Measurements from ENCODE around the gene ZFAND3. TPM values are rescaled to one million over a fixed set of nuclear protein-coding genes. Genes with fewer than 3 reads are reported as not detected.
"Not testable (repeated sequence)": the region's sequence is repeated elsewhere in the genome, so short reads cannot be mapped to it uniquely, and the experiment has no call there.

The ZFAND3 gene
- total RNA-seq, 1 donor from 2014 or later = 76.0 TPM

GRCh38 chr6:38114976-38115625 is 295.6 kb downstream of the ZFAND3 start:
- intact Hi-C loops (cut with DNase I) = no loop called here
- ATAC-seq (ENCODE audit: poor library complexity) (no peak), DNase-seq (no peak)

GRCh38 chr6:38115626-38116008 is 296.1 kb downstream of the ZFAND3 start:
- intact Hi-C loops (cut with DNase I) = no loop called here
- DNase-seq (no peak), ATAC-seq (ENCODE audit: poor library complexity) (no peak)

GRCh38 chr6:38116248-38116647 is 296.7 kb downstream of the ZFAND3 start:
- DNase-seq = no peak
- intact Hi-C loops (cut with DNase I) = no loop called here
- ATAC-seq (ENCODE audit: poor library complexity) = no peak

GRCh38 chr6:38117281-38117680 is 297.8 kb downstream of the ZFAND3 start:
- intact Hi-C loops (cut with DNase I) = no loop called here
- DNase-seq (no peak), ATAC-seq (ENCODE audit: poor library complexity) (no peak)

- intact Hi-C loops (cut with DNase I) = no loop called here
- DNase-seq = no peak
- no peak for ATAC-seq (ENCODE audit: poor library complexity)
Measured at GRCh38 chr6:38118791-38119365, 299.4 kb downstream of the ZFAND3 start.

GRCh38 chr6:38119516-38119915 is 300.0 kb downstream of the ZFAND3 start:
- ATAC-seq (ENCODE audit: poor library complexity) (no peak), DNase-seq (no peak)
- intact Hi-C loops (cut with DNase I) = no loop called here

GRCh38 chr6:38124224-38124926 is 304.8 kb downstream of the ZFAND3 start:
- DNase-seq; intact Hi-C loops (cut with DNase I); ATAC-seq (ENCODE audit: poor library complexity): not testable (repeated sequence)

- ATAC-seq (ENCODE audit: poor library complexity) (peak; percentile 70), DNase-seq (no peak)
- intact Hi-C loops (cut with DNase I) = no loop called here
Measured at GRCh38 chr6:38127284-38127683, 307.8 kb downstream of the ZFAND3 start.

- intact Hi-C loops (cut with DNase I) = no loop called here
- ATAC-seq (ENCODE audit: poor library complexity) (peak; percentile 72), DNase-seq (no peak)
Measured at GRCh38 chr6:38131527-38131965, 312.0 kb downstream of the ZFAND3 start.

GRCh38 chr6:38133932-38134703 is 314.6 kb downstream of the ZFAND3 start:
- intact Hi-C loops (cut with DNase I) = no loop called here
- no peak for DNase-seq
- no peak for ATAC-seq (ENCODE audit: poor library complexity)

- intact Hi-C loops (cut with DNase I) = no loop called here
- no peak for DNase-seq
- ATAC-seq (ENCODE audit: poor library complexity) = peak; percentile 80
Measured at GRCh38 chr6:38134704-38135088, 315.2 kb downstream of the ZFAND3 start.

- intact Hi-C loops (cut with DNase I) = no loop called here
- ATAC-seq (ENCODE audit: poor library complexity) = no peak
- DNase-seq = no peak
Measured at GRCh38 chr6:38136547-38136946, 317.0 kb downstream of the ZFAND3 start.

- DNase-seq (no peak), ATAC-seq (ENCODE audit: poor library complexity) (no peak)
- intact Hi-C loops (cut with DNase I) = no loop called here
Measured at GRCh38 chr6:38137608-38138265, 318.2 kb downstream of the ZFAND3 start.

GRCh38 chr6:38138374-38138773 is 318.8 kb downstream of the ZFAND3 start:
- DNase-seq = no peak
- intact Hi-C loops (cut with DNase I) = no loop called here
- ATAC-seq (ENCODE audit: poor library complexity) = no peak

- ATAC-seq (ENCODE audit: poor library complexity) = no peak
Measured at GRCh38 chr6:38141085-38141484, 321.6 kb downstream of the ZFAND3 start.

GRCh38 chr6:38141716-38142115 is 322.2 kb downstream of the ZFAND3 start:
- intact Hi-C loops (cut with DNase I) = no loop called here
- ATAC-seq (ENCODE audit: poor library complexity) (no peak), DNase-seq (no peak)

More at GRCh38 chr6:38141085-38141484, 321.6 kb downstream of the ZFAND3 start:
- DNase-seq = no peak
- intact Hi-C loops (cut with DNase I) = no loop called here

- ATAC-seq (ENCODE audit: poor library complexity) (no peak), DNase-seq (no peak)
- intact Hi-C loops (cut with DNase I) = no loop called here
Measured at GRCh38 chr6:38142178-38142902, 322.8 kb downstream of the ZFAND3 start.

Data from Right ventricle myocardium superior (tissue), 1 donor.